Breast epithelium (tissue), 4 donors: ENCODE data around the gene LAMC1. TPM values are rescaled to one million over a fixed set of nuclear protein-coding genes. Genes with fewer than 3 reads are reported as not detected.

Source experiments
- DNase-seq, 2 donors: peaks; one replicate each; pipeline ENCODE4 v3.0.0-alpha.2; 2019; ENCODE audit warnings: low spot score in 2 of 2
- H3K27ac ChIP-seq, 2 donors: fragments of 200-600 bp; sonication (generic) in 1 of 2; one replicate each; pipeline ENCODE4 v1.5.1; 2016 to 2019; ENCODE audit warnings: mild to moderate bottlenecking in 1 of 2
- H3K27me3 ChIP-seq, 2 donors: fragments of 200-600 bp; sonication (generic) in 1 of 2; one replicate each; pipeline versions ENCODE4 v1.5.1 to v1.6.0; 2017 to 2019; ENCODE audit warnings: control low read depth in 1 of 2, mild to moderate bottlenecking in 1 of 2
- H3K36me3 ChIP-seq: fragments of 200-600 bp; one replicate; pipeline ENCODE4 v1.5.1; 2019
- H3K4me1 ChIP-seq, 2 donors: fragments of 200-600 bp; sonication (generic); one replicate each; pipeline ENCODE4 v1.5.1; 2016 to 2019; ENCODE audit warnings: control low read depth in 1 of 2
- H3K4me3 ChIP-seq, 3 donors: fragments of 200-600 bp; sonication (generic); 1 replicate in 2 of 3; 2 replicates in 1 of 3; pipeline ENCODE4 v1.5.1; 2016 to 2019; ENCODE audit warnings: mild to moderate bottlenecking in 3 of 3, moderate library complexity in 2 of 3
- H3K9me3 ChIP-seq, 2 donors: fragments of 200-600 bp; sonication (generic) in 1 of 2; one replicate each; pipeline ENCODE4 v1.5.1; 2016 to 2019; ENCODE audit warnings: control low read depth in 1 of 2
- POLR2A ChIP-seq: fragments of 450-650 bp; IDR thresholded peaks from one replicate; pipeline ENCODE4 v1.6.1; 2016; ENCODE audit warnings: antibody characterized with exemption, mild to moderate bottlenecking, moderate library complexity
- POLR2AphosphoS5 ChIP-seq, 3 donors: sonication (generic); formaldehyde crosslinking; IDR thresholded peaks; one replicate each; pipeline ENCODE4 v1.6.1; 2017; ENCODE audit warnings: antibody characterized with exemption in 3 of 3
- intact Hi-C: fragments of 100-400 bp; cut with DNase I; formaldehyde crosslinking; loops from one replicate; pipeline ENCODE4 v1.15.1; 2023; ENCODE audit warnings: low total_unique reads
- total RNA-seq, 3 donors: library from RNA; depleted of rRNA; stranded (reverse); fragments of >200 nt; gene quantifications; one replicate each; pipeline ENCODE4 v1.1.0, GENCODE V29; 2016
- TF ChIP-seq, protein P1 (sequence below), 3 donors: fragments of 450-650 bp; IDR thresholded peaks; one replicate each; pipeline ENCODE4 v1.5.1; 2016 to 2017; ENCODE audit warnings: antibody characterized with exemption in 3 of 3, mild to moderate bottlenecking in 3 of 3, moderate library complexity in 3 of 3

LAMC1 gene
- total RNA-seq, 3 donors from 2014 or later, result 125 to 679 (median 249) TPM

DNA sequence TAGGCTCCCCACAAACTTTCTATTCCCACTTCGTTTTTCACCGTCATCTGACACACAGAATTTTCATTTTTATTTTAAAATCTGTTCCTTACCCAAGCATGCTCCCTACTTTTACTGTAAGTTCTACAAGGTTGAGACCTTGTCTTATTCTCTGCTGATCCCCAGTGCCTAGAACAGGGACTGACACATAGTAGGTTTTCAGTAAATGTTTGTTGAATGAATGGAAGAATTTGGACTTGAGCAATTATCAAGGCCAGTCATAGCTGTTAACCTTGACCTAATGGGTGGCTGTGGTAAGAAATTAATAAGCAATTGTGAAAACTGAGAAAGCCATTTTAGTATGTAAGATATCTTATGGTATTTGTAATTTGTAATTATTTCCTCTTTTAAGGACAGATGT lies 71.1 kb downstream of the LAMC1 start:
- H3K36me3 ChIP-seq, result no peaks in the 10 kb centered on the region
- TF ChIP-seq POLR2A (no peak), POLR2AphosphoS5 (IDR thresholded peaks at IDR 0.05) (no peak)
- TF ChIP-seq, protein P1, sequence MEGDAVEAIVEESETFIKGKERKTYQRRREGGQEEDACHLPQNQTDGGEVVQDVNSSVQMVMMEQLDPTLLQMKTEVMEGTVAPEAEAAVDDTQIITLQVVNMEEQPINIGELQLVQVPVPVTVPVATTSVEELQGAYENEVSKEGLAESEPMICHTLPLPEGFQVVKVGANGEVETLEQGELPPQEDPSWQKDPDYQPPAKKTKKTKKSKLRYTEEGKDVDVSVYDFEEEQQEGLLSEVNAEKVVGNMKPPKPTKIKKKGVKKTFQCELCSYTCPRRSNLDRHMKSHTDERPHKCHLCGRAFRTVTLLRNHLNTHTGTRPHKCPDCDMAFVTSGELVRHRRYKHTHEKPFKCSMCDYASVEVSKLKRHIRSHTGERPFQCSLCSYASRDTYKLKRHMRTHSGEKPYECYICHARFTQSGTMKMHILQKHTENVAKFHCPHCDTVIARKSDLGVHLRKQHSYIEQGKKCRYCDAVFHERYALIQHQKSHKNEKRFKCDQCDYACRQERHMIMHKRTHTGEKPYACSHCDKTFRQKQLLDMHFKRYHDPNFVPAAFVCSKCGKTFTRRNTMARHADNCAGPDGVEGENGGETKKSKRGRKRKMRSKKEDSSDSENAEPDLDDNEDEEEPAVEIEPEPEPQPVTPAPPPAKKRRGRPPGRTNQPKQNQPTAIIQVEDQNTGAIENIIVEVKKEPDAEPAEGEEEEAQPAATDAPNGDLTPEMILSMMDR (IDR thresholded peaks at IDR 0.05), result no peak
- no peaks in the 10 kb centered on the region for H3K4me1 ChIP-seq
- H3K27ac ChIP-seq, result no peak overlapping the region
- H3K27me3 ChIP-seq, result no peaks in the 10 kb centered on the region
- intact Hi-C loops, result no loop called here
- no peak for DNase-seq
- no peak overlapping the region for H3K4me3 ChIP-seq
- no peaks in the 10 kb centered on the region for H3K9me3 ChIP-seq

- TF ChIP-seq POLR2A, result no peak
- no peak for TF ChIP-seq POLR2AphosphoS5 (IDR thresholded peaks at IDR 0.05)
- TF ChIP-seq, protein P1 (IDR thresholded peaks at IDR 0.05), result no peak
- Histone ChIP-seq H3K4me1 (no peaks in the 10 kb centered on the region), H3K27ac (peak overlapping the region in 1 of 2 donors; percentile 71), H3K9me3 (no peaks in the 10 kb centered on the region), H3K36me3 (no peaks in the 10 kb centered on the region), H3K4me3 (no peak overlapping the region), H3K27me3 (no peaks in the 10 kb centered on the region)
- DNase-seq, result no peak
- intact Hi-C loops, result no loop called here
Measured at GRCh38 chr1:183096351-183096750, 73.1 kb downstream of the LAMC1 start.

GRCh38 chr1:183096894-183097293 lies 73.7 kb downstream of the LAMC1 start:
- intact Hi-C loops, result no loop called here
- H3K9me3 ChIP-seq, result no peaks in the 10 kb centered on the region
- no peaks in the 10 kb centered on the region for H3K4me1 ChIP-seq
- no peak overlapping the region for H3K4me3 ChIP-seq
- H3K36me3 ChIP-seq, result no peaks in the 10 kb centered on the region
- no peaks in the 10 kb centered on the region for H3K27me3 ChIP-seq
- H3K27ac ChIP-seq, result peak overlapping the region; percentile 54 to 71
- DNase-seq, result no peak
- TF ChIP-seq POLR2AphosphoS5 (IDR thresholded peaks at IDR 0.05), result no peak
- no peak for TF ChIP-seq POLR2A
- TF ChIP-seq, protein P1 (IDR thresholded peaks at IDR 0.05), result no peak

DNA sequence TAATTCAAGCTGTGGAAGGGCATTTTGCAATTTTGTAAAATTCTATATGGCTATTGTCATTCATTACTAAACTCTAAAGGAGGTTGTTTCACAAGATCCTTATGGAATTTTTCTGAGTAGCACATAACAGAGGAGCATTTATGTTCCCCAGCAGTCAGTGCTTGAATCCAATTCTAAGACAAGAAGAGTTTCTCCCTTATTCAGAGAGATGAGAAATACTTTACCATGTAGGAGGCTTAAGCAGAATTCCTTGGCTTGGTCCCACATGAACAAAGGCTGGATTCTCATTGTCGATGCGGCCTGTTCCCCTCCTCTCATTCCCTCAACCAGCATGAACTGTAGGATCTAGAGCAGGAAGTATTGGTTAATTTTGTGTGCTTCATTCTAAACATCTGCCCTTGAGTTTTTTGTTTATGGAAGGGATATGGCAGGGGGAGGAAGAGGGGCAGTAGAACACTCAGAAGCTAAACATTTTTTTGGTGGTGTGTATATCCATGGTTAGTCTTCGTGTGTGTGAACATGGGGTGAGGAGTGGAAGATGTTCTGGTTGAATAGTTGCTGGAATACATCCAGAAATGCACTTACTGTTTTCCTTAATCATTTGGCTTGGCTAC lies 74.3 kb downstream of the LAMC1 start:
- DNase-seq, result no peak
- Histone ChIP-seq H3K4me3 (no peak overlapping the region), H3K4me1 (no peaks in the 10 kb centered on the region), H3K27me3 (no peaks in the 10 kb centered on the region), H3K9me3 (no peaks in the 10 kb centered on the region), H3K36me3 (no peaks in the 10 kb centered on the region), H3K27ac (peak overlapping the region; percentile 54 to 71)
- intact Hi-C loops, result no loop called here
- TF ChIP-seq POLR2A (no peak), POLR2AphosphoS5 (IDR thresholded peaks at IDR 0.05) (no peak)
- TF ChIP-seq, protein P1 (IDR thresholded peaks at IDR 0.05), result no peak

DNA sequence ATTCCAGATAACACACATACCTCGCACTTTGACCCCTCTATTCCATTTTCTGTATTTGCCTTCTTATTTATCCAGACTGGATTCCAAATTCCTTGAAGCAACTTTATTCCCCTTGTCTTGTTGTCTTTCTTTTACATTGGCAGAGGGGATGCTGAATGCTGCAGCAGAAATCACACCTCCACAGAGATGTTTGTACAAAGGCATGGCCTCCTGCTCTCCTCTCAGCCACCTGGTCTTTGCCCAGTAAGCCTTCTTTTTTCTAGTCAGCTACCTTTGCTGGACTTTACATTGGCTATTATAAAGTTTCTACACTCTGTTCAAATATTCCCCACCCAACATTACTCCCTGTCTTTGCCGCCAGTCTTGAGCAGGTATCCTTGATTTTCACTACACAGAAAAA lies 75.1 kb downstream of the LAMC1 start:
- H3K36me3 ChIP-seq, result no peaks in the 10 kb centered on the region
- H3K27me3 ChIP-seq, result no peaks in the 10 kb centered on the region
- peak overlapping the region; percentile 54 to 71 for H3K27ac ChIP-seq
- H3K4me3 ChIP-seq, result no peak overlapping the region
- no peaks in the 10 kb centered on the region for H3K4me1 ChIP-seq
- DNase-seq, result no peak
- intact Hi-C loops, result no loop called here
- no peaks in the 10 kb centered on the region for H3K9me3 ChIP-seq
- TF ChIP-seq, protein P1 (IDR thresholded peaks at IDR 0.05), result no peak
